ELR (cell line): Measurements from ENCODE around the gene XYLT2.
"Not testable (repeated sequence)": the region's sequence is repeated elsewhere in the genome, so short reads cannot be mapped to it uniquely, and the experiment has no call there.

ENCODE experiments used
- DNase-seq: peaks from one replicate; pipeline ENCODE4 v3.0.0-alpha.2; 2015; ENCODE audit warnings: low read depth

Gene XYLT2

GRCh38 chr17:50319306-50320004, 26.5 kb upstream of the XYLT2 start:
- no peak for DNase-seq

DNA sequence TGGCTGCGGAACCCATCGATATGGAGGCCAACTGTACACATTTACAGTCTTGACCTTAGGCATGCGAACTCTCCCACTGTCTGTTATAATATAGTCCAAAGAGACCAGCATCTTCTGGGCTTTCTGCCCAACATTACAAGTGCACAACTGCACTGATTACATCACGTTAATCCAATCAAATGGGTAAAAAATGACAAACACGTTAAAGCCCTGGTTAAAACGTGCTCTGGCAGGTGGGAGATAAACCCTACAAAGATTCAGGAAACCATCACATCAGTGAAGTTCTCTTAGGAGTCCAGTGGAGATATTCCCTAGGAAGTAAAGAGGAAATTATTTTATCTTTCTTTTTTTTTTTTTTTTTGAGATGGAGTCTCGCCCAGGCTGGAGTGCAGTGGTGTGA, 23.7 kb upstream of the XYLT2 start:
- no peak for DNase-seq

- no peak for DNase-seq
These were observed 22.9 kb upstream of the XYLT2 start for GRCh38 chr17:50323060-50323459.

- DNase-seq: no peak
These were observed 20.0 kb upstream of the XYLT2 start for GRCh38 chr17:50325906-50326305.

GRCh38 chr17:50326831-50327364, 19.0 kb upstream of the XYLT2 start:
- no peak for DNase-seq

DNA sequence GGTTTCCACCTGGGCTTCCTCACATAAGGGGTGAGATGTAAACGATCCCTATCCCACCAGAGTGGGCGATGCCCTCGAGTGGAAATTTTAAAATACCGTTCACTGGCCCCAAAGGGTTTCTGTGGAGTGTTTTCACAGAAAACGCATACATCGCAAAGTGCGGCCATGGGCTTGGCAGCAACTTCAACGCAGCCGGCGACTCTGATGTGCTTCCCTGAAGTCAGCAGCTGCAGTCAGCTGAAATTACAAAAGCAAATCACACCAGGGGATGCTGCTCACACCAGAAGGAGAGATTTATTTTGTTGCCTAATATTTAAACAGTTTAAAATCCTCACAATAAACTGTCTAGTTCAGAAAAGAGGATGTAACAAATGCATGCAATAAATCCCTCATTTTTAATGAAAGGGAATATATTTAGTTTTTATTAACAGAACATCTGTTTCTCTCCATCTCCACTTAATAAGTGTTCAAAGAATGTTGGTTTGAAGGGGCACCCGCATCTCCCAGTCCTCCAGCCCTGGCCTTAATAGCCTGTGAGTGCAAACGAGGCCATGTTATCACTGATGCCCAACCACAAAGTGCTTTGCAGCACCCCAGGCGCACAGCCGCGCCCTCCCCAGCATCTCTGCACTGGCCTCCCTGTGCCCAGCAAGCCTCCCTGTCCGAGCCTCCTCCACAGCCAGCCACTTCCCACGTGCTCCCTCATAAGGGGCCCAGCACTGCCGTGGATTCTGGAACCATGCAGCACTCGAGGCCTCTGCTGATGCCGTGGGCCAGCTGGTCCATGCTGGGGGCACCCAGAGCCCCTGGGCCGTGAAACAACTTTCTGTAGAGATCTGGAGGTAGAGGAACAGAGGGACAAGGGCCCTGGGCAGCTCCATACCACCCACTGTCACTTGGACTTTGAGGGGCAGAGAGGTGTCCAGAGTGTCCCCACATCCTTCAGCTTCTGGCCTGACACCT, 17.3 kb upstream of the XYLT2 start:
- no peak for DNase-seq

- DNase-seq: no peak
These were observed 16.2 kb upstream of the XYLT2 start for GRCh38 chr17:50329716-50330115.

- no peak for DNase-seq
These were observed 15.7 kb upstream of the XYLT2 start for GRCh38 chr17:50330151-50330775.

GRCh38 chr17:50331085-50331791, 14.7 kb upstream of the XYLT2 start:
- DNase-seq: peak; percentile 94

DNA sequence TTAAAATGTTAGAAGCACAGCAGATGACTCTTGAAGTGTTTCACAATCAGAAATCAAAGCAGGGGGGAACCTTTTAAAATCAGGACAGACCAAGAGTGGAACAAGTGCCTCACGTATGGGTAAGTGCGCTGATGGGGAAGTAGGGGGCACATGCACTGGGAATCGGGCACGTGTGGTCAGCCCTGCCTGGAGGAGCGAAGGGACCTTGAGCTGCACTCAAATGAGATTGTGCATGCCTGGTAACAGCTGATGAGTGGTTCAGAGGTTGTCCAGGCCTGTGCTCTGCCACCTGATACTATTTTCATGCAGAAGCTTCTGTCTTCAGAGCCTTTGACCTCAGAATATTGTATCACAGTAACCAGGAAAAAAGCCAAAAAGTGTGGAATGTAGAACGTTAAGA, 13.7 kb upstream of the XYLT2 start:
- DNase-seq: no peak

GRCh38 chr17:50333291-50334057, 12.5 kb upstream of the XYLT2 start:
- DNase-seq: not testable (repeated sequence)

GRCh38 chr17:50337956-50338355, 8.0 kb upstream of the XYLT2 start:
- peak; percentile 52 for DNase-seq

DNA sequence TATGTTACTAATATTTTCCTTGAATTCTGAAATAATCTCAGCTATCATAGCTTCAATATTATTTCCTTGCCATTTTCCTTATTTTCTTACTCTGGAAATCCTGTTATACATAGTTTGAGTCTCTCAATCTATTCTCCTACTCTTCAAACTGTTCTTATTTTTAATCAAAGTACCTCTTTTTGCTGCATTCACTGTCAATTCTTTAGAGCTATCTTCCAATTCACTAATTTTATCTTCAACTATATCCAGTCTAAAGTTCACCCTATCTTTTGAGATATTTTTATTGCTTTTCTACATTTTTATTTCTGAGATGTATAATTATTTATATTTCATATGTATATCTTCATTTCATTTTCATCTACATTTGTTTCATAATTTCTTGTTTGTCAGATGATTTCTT, 7.3 kb upstream of the XYLT2 start:
- DNase-seq: no peak

- DNase-seq: no peak
These were observed 6.5 kb upstream of the XYLT2 start for GRCh38 chr17:50339381-50339780.

GRCh38 chr17:50344731-50345365, 1.1 kb upstream of the XYLT2 start:
- no peak for DNase-seq

DNA sequence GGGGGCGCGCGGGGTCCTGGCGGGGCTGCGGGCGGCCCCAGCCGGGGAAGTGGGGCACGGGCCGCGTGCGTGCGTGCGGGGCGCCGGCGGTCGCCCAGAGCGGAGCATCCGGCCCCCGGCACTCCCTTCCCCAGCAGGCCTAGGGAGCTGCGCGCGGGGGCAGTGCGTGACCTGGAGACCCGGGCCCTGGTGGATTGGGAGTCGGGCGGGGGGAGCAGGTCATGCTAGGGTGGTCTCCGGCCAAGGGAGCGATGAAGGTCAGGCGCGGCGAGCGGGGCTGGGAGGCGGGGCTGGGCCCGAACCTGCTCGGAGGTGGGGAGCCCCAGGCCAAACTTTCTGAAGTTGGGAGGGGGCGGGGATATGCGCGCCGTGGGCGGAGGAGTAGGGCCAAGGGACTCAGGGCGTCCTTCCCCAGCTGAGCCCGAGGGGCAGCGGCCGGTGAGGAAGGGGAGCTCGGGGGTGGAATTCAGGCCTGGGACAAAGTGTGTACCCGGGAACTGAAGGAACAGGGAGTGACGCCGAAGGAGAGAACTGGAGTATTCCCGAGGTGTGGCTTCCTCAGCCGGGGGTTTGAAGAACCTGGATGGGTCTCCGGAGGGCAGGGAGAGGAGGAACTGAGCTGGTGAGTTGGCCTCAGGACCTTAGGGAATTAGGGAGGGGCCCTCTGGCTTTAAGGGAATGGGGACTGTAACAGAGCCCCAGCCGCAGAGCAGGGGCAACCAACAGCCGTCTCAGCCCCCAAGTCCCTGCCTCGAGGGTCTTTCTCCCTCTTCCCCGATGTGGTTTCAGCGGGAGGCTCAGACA, 589 bp downstream of the XYLT2 start:
- peak; percentile 57 for DNase-seq

- peak; percentile 26 for DNase-seq
These were observed 1.4 kb downstream of the XYLT2 start for GRCh38 chr17:50347117-50347893.

DNA sequence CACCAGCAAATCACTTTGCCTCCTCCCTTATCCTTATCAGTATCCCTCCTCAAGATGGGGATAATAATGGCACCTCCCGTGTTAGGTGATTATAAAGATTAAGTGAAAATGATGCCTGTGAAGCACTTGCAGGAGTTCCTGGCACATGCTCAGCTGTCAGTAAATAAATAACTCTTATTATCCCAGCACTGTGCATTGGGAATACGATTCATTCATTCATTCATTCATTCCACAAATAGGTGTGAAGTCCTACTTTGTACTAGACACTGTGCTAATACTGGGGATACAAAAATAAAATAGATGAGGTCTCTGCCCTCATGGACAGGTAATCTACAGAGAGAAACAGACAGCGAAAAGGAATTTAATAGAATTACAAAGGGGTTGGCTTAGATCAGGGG, 2.0 kb downstream of the XYLT2 start:
- DNase-seq: no peak
